DMS114 treated with DMSO at 0.1 percent for 48 hours (cell line): ENCODE results near the gene PSMG4.

Experiments used
- DNase-seq: peaks from one replicate; lab custom pipeline; 2025; ENCODE audit not compliant: unreplicated experiment; lab: John Stamatoyannopoulos, UW

Gene PSMG4

DNA sequence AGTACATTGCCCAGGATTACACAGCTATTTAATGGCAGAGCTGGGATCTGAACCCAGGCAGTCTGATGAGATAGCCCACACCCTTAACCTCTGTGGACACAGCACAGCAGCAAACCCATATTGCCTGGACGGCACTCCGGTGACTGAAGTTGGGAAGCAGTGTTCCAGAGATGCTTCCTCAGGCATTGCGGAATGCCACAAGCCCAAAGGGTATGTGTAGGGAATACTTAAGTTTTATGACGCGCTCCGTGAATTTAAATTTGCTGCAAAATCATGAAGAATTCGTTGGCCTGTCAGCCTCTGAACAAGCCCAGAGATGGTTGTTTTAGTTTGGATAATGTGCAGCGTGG lies 46.4 kb downstream of the PSMG4 start:
- no peak for DNase-seq

DNA sequence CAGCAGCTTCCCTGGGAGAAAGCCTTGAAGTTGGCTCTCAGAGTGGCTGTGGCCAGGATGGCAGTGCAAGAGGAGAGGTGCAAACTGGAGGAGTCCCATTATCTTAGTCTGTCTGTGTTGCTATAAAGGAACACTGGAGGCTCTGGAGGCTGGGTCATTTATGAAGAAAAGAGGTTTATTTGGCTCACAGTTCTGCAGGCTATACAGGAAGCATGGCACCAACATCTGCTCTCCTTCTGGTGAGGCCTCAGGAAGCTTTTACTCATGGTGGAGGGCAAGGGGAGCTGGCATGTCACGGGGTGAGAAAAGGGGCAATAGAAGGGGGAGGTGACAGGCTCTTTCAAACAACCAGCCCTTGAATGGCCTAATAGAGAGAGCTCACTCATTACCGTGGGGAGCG lies 47.1 kb downstream of the PSMG4 start:
- no peak for DNase-seq

DNA sequence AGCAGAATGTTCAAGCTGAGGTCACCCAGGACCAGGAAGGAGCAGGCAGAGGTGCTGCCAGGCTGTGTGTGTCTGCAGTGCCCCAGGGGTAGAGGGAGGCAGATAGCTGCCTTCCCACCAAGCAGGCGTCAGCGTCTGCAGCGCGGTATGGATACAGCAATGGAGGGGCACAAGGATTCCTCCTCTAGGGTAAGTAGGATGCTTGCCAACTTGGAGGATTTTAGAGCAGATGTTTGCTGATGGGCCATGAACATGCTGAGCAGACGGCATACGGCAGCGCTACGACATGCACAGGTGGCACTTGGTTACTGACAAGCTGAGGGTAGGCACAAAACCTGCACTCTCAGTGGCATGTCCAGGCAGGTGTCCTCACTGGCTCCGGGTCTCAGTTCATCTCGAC lies 48.1 kb downstream of the PSMG4 start:
- DNase-seq, result no peak

DNA sequence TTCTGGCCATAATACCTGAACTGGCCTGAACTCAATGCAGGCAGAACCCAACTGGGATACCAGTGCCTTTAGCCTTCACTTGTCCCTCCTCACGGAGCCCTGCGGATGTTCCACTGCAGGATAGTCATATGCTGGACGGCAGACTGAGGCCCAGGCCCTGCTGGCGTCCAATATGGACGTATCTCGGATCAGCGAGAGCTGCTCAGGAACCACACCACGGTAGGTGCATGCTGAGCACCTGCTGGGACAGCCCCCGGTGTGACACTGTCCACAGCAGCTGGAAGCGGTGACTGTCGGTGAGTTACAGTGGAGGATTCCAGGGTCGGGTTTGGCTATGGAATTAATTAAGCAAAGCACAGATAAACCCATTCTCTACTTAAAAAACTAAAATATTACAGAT lies 48.7 kb downstream of the PSMG4 start:
- no peak for DNase-seq

DNA sequence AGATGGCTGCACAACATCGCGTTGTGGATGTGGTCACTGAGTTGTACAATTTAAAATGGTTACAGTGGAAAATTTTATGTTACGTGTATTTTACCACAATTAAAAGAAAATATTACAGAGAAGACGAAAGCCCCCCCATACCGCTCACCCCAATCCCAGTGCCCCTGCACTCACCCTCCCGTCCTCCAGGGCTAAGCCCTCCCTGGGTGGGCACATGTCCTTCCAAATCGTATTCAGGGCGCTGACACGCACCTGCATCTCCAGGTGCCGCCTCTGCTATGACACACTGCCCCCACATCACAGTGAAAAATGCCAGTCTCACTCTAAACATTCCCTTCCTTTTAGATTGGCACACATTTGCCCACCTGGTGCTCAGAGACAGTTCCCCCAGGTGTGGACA lies 49.4 kb downstream of the PSMG4 start:
- DNase-seq, result no peak

DNA sequence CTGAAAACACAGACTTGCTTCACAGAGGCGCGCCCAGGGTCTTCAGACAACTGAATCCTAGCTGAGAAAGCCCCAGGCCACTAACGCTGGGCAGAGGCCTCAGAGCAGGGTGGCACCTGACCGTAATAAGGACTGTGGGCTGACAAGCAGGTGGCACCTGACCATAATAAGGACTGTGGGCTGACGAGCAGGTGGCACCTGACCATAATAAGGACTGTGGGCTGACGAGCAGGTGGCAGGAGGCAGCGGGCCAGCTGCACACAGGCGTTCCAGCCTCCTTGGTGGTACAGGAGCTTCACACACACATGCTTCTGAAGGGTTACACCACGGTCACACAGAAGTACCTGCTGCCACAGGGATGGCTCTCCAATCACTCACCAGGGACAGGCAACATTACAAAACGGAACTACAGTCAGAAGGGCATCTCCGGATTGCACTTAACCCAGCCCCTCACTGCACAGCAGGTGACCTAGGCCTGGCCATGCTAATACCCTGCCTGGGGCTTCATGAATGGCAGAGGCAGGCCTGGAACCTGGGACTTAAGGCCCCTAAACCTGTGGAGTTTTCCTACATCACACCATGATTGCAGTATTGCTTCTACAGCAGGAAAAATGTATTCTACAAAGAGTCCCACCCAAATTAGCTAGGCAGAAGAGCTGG lies 50.8 kb downstream of the PSMG4 start:
- DNase-seq, result no peak

DNA sequence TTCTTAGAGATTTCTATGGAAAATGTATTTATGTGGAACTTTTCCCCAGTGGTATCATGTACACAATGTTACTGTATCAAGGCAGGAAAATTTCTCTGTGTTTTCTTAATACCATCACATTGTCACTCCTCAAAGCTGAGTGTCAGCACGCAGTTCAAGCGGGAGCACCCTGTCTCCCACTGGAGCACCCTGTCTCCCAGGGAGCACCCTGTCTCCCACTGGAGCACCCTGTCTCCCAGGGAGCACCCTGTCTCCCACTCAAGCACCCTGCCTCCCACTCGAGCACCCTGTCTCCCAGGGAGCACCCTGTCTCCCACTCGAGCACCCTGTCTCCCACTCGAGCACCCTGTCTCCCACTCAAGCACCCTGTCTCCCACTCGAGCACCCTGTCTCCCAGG lies 51.3 kb downstream of the PSMG4 start:
- DNase-seq, result no peak

DNA sequence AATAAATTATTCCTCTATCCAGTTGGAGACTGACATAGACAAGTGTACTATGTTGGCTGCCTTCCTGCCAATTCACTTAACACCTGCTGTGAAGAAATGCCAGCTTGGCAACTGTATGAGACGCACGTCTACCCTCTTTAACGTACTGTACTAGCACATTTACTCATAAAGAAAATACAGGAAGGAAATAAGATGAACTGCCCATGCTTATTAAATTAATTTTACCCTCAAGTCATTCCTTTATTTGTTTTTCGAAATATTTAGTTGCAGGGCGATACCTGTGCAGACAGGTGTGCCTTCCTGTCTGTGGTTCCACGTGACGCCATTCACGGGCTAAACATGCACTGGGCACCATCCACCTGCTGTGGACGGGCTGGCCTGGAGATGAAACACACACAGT lies 52.0 kb downstream of the PSMG4 start:
- DNase-seq, result no peak

DNA sequence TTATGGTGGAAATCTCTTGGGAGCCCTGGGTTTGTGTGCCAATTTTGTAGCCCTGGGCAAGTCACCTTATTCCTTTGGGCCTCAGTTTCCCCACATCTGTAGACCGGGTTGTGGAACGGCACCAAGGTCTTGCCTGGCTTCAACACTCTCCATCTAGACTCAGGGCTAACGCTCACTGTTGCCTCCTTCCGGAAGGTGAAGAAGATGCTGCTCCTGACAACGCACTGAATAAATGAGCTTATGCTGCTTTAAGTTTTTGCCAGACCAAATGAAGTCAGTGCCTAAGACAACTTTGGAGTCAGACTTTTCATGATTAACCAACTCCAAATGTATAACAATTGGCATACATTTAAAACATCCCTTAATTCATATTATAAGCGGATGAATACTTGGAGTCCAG lies 53.1 kb downstream of the PSMG4 start:
- no peak for DNase-seq

DNA sequence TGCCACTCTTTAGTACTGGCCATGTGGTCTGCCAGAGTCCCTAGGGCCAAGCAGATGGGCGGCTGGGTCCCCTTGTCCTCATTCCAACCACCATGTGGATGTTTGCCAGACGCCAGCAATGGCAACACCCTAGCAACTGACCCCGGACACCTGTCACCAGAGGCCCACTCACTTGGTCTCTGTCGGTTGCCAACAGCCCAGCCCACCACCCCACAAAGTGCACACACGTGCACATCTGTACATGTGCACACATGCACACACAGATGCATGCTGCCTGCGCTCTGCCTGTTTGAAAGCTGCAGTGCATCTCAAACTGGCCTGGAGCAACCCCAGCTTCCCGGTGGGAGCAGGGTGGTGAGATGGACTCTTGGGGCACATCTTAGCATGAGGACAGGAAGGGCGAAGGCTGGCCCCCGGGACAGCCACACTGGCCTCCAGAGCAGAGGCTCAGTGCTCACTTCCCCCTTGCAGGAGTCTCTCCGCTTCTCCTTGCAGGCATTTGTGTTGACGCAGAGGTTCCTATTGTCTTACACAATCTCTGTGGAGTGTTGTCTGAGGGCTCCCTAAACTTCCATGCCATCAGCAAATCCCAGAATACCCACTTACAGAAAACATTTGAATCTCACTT lies 54.0 kb downstream of the PSMG4 start:
- DNase-seq, result no peak

DNA sequence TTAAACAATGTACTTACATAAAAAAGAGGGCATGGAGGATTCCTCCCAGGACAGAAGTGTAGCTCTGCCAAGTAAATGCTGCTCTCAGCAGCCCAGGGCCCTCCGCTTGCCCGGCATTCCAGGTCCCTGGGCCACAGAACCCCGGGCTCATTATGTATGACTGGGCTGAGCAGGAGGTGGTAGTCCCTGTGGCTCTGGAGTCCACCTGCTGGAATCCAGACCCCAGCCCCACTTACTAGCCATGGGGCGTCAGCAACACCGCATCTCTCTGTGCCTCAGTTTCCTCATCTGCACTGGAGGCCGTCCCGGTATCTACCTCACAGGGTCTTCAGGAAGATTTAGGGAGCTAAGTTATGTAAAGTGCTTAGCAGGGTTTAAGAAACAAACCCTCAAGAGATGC lies 55.4 kb downstream of the PSMG4 start:
- no peak for DNase-seq

DNA sequence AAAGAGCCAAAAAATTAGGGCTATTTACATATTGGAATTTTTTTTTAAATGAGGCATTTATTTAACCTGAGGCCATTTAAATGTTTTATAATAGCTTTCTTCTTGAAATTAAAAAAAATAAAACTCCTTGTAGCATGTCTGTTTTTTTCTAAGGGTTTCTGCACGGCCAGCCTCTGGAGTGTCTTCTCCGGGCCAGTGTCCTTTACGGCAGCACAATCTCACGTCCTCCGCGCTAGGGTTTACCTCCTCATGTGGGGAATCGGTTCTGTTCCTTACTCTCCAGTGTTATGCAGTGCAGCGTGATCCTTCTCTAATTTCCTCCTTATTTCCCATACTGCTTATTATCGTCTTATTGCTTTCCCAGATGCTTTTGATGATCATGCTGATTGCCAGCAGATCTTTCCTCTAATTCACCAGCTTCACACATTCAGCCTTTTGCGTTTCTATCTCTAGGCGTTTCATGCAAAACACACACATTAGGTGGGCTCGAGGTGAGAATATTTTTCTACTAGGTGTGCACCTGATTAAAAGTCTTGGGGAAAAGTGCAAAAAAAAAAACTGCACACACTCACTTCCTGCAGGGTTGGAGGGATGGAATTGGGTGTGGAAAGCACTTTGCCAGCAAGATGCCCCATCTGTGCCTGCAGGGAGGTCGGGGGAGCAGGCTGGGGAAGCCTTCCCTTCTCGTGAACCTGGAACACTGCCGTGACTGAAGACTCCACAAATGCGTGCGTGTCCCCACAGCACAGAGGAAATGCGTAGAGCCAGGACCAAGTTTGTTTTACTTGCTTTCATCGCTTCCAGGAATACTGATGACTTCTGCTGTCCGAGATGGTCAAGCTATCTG lies 56.1 kb downstream of the PSMG4 start:
- no peak for DNase-seq

DNA sequence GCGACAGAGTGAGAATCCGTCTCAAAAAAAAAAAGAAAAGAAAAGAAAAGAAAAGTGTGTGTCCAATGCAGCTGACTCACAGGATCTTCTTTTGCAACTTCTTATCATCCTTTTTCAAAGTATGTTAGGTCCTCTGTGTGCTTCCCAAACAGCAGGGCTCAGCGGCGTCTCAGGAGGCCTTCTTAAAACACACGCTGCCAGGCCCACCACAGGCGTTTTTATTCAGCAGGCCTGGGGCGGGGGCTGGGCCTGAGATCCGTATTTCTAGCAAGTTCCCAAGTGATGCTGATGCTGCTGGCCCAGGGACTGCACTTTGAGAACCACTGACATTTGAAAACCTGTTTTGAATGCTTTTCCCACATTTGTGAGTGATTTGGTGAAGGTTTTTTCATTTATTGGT lies 57.1 kb downstream of the PSMG4 start:
- no peak for DNase-seq

DNA sequence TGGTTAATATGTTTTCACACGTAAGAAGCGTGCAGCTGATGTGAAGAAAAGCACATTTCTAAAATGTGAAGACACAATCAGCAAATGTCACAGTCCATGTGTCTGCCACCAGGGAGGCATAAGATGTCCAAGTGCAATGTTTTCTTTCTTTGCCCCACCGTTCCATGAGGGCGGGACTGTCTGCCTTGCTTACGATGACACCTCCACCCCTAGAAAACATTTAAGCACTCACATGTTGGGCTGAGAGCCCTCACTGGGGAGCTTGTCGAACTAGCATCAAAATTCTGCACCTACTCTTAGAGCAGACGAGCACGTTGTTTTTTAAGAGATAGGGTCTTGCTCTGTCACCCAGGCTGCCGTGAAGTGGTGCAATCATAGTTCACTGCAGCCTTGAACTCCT lies 57.6 kb downstream of the PSMG4 start:
- no peak for DNase-seq

DNA sequence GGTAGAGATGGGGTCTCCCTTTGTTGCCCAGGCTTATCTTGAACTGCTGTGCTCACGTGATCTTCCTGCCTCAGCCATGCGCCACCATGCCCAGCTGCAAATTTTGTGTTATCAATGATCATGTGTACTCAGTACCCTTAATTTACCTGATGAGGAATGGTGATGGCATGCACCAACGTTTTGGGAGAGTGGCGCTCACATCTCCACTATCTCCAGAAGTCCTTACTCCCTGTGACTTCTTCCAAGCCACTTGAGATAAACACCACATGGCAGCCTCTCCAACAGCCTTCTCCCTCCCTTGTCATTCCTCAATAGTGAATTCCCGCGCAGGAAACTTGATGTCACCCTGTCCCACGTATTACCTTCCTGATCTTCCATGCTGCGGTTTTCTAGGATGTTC lies 58.1 kb downstream of the PSMG4 start:
- no peak for DNase-seq
